ENCODE measurements around the gene SLC25A38. TPM values are rescaled to one million over a fixed set of nuclear protein-coding genes. Genes with fewer than 3 reads are reported as not detected.

SLC25A38 gene
- total and polyA plus RNA-seq, 9 of the 15 experiments (the other 6 are each of a cell fraction or from before 2014, with no cell fraction given), result 13.5 to 51.1 (median 30.6) TPM

- peak; percentile 99 for TF ChIP-seq MXD1 (CRISPR knock-in tag; IDR thresholded peaks at IDR 0.05; ENCODE audit: borderline replicate concordance, poor library complexity, severe bottlenecking)
- TF ChIP-seq ZBED1 (IDR thresholded peaks at IDR 0.05), result peak; percentile 72; the same call in 1 of the 2 replicates
- peak; percentile 74 for TF ChIP-seq ELF2 (CRISPR knock-in tag; IDR thresholded peaks at IDR 0.05)
- TF ChIP-seq ZNF77 (CRISPR knock-in tag; IDR thresholded peaks at IDR 0.05), result no peak
- TF ChIP-seq FOXJ2 (tag; IDR thresholded peaks at IDR 0.05), result peak; percentile 67
- no peak for TF ChIP-seq ZFP36 (IDR thresholded peaks at IDR 0.05; ENCODE audit: low read depth, low read length, partially characterized antibody)
- TF ChIP-seq ZNF395 (CRISPR knock-in tag; IDR thresholded peaks at IDR 0.05), result peak; percentile 88
- TF ChIP-seq GTF2E2 (tag; IDR thresholded peaks at IDR 0.05), result peak; percentile 89; the same call in 1 of the 2 replicates
- TF ChIP-seq E2F8 (IDR thresholded peaks at IDR 0.05; ENCODE audit: low read depth, partially characterized antibody), result peak; percentile 92
- TF ChIP-seq SP1 (CRISPR knock-in tag; IDR thresholded peaks at IDR 0.05), result peak; percentile 91
- no peak; the same call in 1 of the 2 replicates for TF ChIP-seq ZNF316 (IDR thresholded peaks at IDR 0.05)
- TF ChIP-seq XRCC5 (IDR thresholded peaks at IDR 0.05; ENCODE audit: low read depth, low read length), result no peak; the same call in 1 of the 2 replicates
- peak; percentile 91 for TF ChIP-seq CREB3L1 (IDR thresholded peaks at IDR 0.05; ENCODE audit: borderline replicate concordance, low read depth)
- TF ChIP-seq GATA2 (CRISPR knock-in tag; IDR thresholded peaks at IDR 0.05), result no peak
- TF ChIP-seq ZNF224 (CRISPR knock-in tag; IDR thresholded peaks at IDR 0.05), result peak; percentile 83; the same call in 1 of the 2 replicates
- TF ChIP-seq CCNT2 (IDR thresholded peaks at IDR 0.05; ENCODE audit: borderline replicate concordance, extremely low read depth, insufficient read length, low read depth, low read length), result peak; percentile 85
- peak; percentile 46 to 94 (median 85) for TF ChIP-seq YY1 (IDR thresholded peaks at IDR 0.05; ENCODE audit: borderline replicate concordance in 1 of 3, control insufficient read depth in 1 of 3, extremely low read depth in 1 of 3, insufficient read depth in 3 of 3, insufficient read length in 1 of 3, insufficient replicate concordance in 2 of 3, low read depth in 1 of 3, low read length in 2 of 3)
- no peak for TF ChIP-seq ZNF212 (CRISPR knock-in tag; IDR thresholded peaks at IDR 0.05)
- TF ChIP-seq NCOR1 (IDR thresholded peaks at IDR 0.05), result peak; percentile 58; the same call in 1 of the 2 replicates
- TF ChIP-seq HMGN3 (IDR thresholded peaks at IDR 0.05; ENCODE audit: borderline replicate concordance, extremely low read depth, insufficient read length, low read depth, low read length), result peak; percentile 72
Observed at GRCh38 chr3:39406368-39407258, 23.4 kb downstream of the SLC25A38 start, which contains the start of gene RPSA (continued).

All from K562 (cell line).